ENCODE measurements around the gene TTBK1. TPM values are rescaled to one million over a fixed set of nuclear protein-coding genes. Genes with fewer than 3 reads are reported as not detected.

Gene TTBK1
- total RNA-seq, 1 experiment from 2014 or later: 0.61 TPM

GRCh38 chr6:43213431-43213830 is 29.9 kb upstream of the TTBK1 start:
- ChIA-PET CTCF (no interaction called here), POLR2A (no interaction called here)
- no TSS peak for BruUV-seq (replicated peaks)
- no peaks in the 10 kb centered on the region for H3K4me1 Mint-ChIP-seq (ENCODE audit: low read depth, unreplicated experiment)
- no peaks in the 10 kb centered on the region for H3K4me1 ChIP-seq
- H3K36me3 Mint-ChIP-seq (ENCODE audit: insufficient read depth, unreplicated experiment): no peaks in the 10 kb centered on the region
- no peaks in the 10 kb centered on the region for H3K27me3 ChIP-seq (replicated peaks; ENCODE audit: control insufficient read depth, insufficient read depth, low read length)
- intact Hi-C loops (cut with micrococcal nuclease; ENCODE audit: unreplicated experiment): no loop called here
- TF ChIP-seq, protein P1, sequence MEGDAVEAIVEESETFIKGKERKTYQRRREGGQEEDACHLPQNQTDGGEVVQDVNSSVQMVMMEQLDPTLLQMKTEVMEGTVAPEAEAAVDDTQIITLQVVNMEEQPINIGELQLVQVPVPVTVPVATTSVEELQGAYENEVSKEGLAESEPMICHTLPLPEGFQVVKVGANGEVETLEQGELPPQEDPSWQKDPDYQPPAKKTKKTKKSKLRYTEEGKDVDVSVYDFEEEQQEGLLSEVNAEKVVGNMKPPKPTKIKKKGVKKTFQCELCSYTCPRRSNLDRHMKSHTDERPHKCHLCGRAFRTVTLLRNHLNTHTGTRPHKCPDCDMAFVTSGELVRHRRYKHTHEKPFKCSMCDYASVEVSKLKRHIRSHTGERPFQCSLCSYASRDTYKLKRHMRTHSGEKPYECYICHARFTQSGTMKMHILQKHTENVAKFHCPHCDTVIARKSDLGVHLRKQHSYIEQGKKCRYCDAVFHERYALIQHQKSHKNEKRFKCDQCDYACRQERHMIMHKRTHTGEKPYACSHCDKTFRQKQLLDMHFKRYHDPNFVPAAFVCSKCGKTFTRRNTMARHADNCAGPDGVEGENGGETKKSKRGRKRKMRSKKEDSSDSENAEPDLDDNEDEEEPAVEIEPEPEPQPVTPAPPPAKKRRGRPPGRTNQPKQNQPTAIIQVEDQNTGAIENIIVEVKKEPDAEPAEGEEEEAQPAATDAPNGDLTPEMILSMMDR (IDR thresholded peaks at IDR 0.05; ENCODE audit: insufficient read depth in 1 of 2, low read depth in 1 of 2, low read length in 1 of 2, severe bottlenecking in 1 of 2, unreplicated experiment in 1 of 2): no peak
- H3K9me3 ChIP-seq: no peaks in the 10 kb centered on the region
- no peak for DNase-seq
- H3K9me3 Mint-ChIP-seq (ENCODE audit: unreplicated experiment): no peaks in the 10 kb centered on the region
- no peaks in the 10 kb centered on the region for H3K36me3 ChIP-seq (ENCODE audit: control insufficient read depth, insufficient read depth, low read length)
- H3K4me3 Mint-ChIP-seq (ENCODE audit: unreplicated experiment): no peak overlapping the region
- H3K4me3 ChIP-seq (ENCODE audit: low read depth, low read length): no peak overlapping the region
- H3K27me3 Mint-ChIP-seq (ENCODE audit: insufficient read depth, unreplicated experiment): no peaks in the 10 kb centered on the region
- H3K27ac Mint-ChIP-seq (ENCODE audit: unreplicated experiment): no peak overlapping the region

- Histone ChIP-seq H3K4me3 (ENCODE audit: low read depth, low read length) (no peak overlapping the region), H3K36me3 (ENCODE audit: control insufficient read depth, insufficient read depth, low read length) (no peaks in the 10 kb centered on the region), H3K9me3 (no peaks in the 10 kb centered on the region), H3K4me1 (no peaks in the 10 kb centered on the region), H3K27me3 (replicated peaks; ENCODE audit: control insufficient read depth, insufficient read depth, low read length) (no peaks in the 10 kb centered on the region)
- H3K4me1 Mint-ChIP-seq (ENCODE audit: low read depth, unreplicated experiment): no peaks in the 10 kb centered on the region
- H3K27me3 Mint-ChIP-seq (ENCODE audit: insufficient read depth, unreplicated experiment): no peaks in the 10 kb centered on the region
- no peaks in the 10 kb centered on the region for H3K36me3 Mint-ChIP-seq (ENCODE audit: insufficient read depth, unreplicated experiment)
- POLR2A ChIA-PET: no interaction called here
- no peaks in the 10 kb centered on the region for H3K9me3 Mint-ChIP-seq (ENCODE audit: unreplicated experiment)
- no peak overlapping the region for H3K27ac Mint-ChIP-seq (ENCODE audit: unreplicated experiment)
- no peak overlapping the region for H3K4me3 Mint-ChIP-seq (ENCODE audit: unreplicated experiment)
- no peak for DNase-seq
- intact Hi-C loops (cut with micrococcal nuclease; ENCODE audit: unreplicated experiment): no loop called here
- CTCF ChIA-PET: no interaction called here
- TF ChIP-seq, protein P1 (IDR thresholded peaks at IDR 0.05; ENCODE audit: insufficient read depth in 1 of 2, low read depth in 1 of 2, low read length in 1 of 2, severe bottlenecking in 1 of 2, unreplicated experiment in 1 of 2): no peak
- BruUV-seq (replicated peaks): no TSS peak
Observed at GRCh38 chr6:43215066-43215465, 28.2 kb upstream of the TTBK1 start.

DNA sequence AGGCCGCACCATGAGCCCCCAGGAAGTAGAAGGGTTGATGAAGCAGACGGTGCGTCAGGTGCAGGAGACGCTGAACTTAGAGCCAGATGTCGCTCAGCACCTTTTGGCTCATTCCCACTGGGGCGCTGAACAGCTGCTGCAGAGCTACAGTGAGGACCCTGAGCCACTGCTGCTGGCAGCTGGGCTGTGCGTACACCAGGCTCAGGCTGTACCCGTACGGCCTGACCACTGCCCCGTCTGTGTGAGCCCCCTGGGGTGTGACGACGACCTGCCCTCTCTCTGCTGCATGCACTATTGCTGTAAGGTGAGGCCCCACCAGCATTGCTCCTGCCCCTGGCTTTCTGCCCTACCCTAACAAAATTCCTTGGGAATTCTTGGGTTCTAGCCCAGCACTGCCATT is 27.1 kb upstream of the TTBK1 start:
- TF ChIP-seq, protein P1 (IDR thresholded peaks at IDR 0.05; ENCODE audit: insufficient read depth in 1 of 2, low read depth in 1 of 2, low read length in 1 of 2, severe bottlenecking in 1 of 2, unreplicated experiment in 1 of 2): no peak
- H3K9me3 Mint-ChIP-seq (ENCODE audit: unreplicated experiment): no peaks in the 10 kb centered on the region
- H3K36me3 Mint-ChIP-seq (ENCODE audit: insufficient read depth, unreplicated experiment): peaks cover 6% of the 10 kb centered on the region
- H3K4me1 Mint-ChIP-seq (ENCODE audit: low read depth, unreplicated experiment): no peaks in the 10 kb centered on the region
- intact Hi-C loops (cut with micrococcal nuclease; ENCODE audit: unreplicated experiment): no loop called here
- no peaks in the 10 kb centered on the region for H3K36me3 ChIP-seq (ENCODE audit: control insufficient read depth, insufficient read depth, low read length)
- no TSS peak for BruUV-seq (replicated peaks)
- H3K4me1 ChIP-seq: no peaks in the 10 kb centered on the region
- ChIA-PET POLR2A (no interaction called here), CTCF (no interaction called here)
- no peak overlapping the region for H3K4me3 ChIP-seq (ENCODE audit: low read depth, low read length)
- DNase-seq: peak in 1 of 2 experiments; percentile 19
- H3K4me3 Mint-ChIP-seq (ENCODE audit: unreplicated experiment): no peak overlapping the region
- no peak overlapping the region for H3K27ac Mint-ChIP-seq (ENCODE audit: unreplicated experiment)
- H3K27me3 ChIP-seq (replicated peaks; ENCODE audit: control insufficient read depth, insufficient read depth, low read length): no peaks in the 10 kb centered on the region
- H3K9me3 ChIP-seq: no peaks in the 10 kb centered on the region
- no peaks in the 10 kb centered on the region for H3K27me3 Mint-ChIP-seq (ENCODE audit: insufficient read depth, unreplicated experiment)

Measured in Caco-2 (cell line).